Brain microvascular endothelial cell (primary cell): ENCODE measurements around the gene FNDC10.
"Not testable (repeated sequence)": the region's sequence is repeated elsewhere in the genome, so short reads cannot be mapped to it uniquely, and the experiment has no call there.

Experiments used
- DNase-seq: peaks from one replicate; pipeline ENCODE4 v3.0.0-alpha.2; 2020
- H3K27ac ChIP-seq: fragments of 250-450 bp; sonication (Bioruptor Pico); 2 replicates; pipeline ENCODE4 v1.5.1; 2020; ENCODE audit warnings: mild to moderate bottlenecking, moderate library complexity
- H3K27me3 ChIP-seq: fragments of 250-450 bp; sonication (Bioruptor Pico); replicated peaks from 2 replicates; pipeline ENCODE4 v1.5.1; 2020; ENCODE audit warnings: mild to moderate bottlenecking
- H3K36me3 ChIP-seq: fragments of 250-450 bp; sonication (Bioruptor Pico); replicated peaks from 2 replicates; pipeline ENCODE4 v1.5.1; 2020; ENCODE audit warnings: mild to moderate bottlenecking
- H3K4me3 ChIP-seq: 2 replicates; pipeline ENCODE4 v1.5.1; 2011; ENCODE audit warnings: low read depth, mild to moderate bottlenecking, control low read depth, low read length, moderate library complexity
- in situ Hi-C: cut with HindIII; loops from 2 replicates; pipeline ENCODE4 v1.10.0; 2017; ENCODE audit warnings: low sequenced_read_pairs, low pct_ligation_motif_present
- TF ChIP-seq, protein P1 (sequence below): IDR thresholded peaks from 2 replicates; pipeline ENCODE4 v1.5.1; 2011; ENCODE audit warnings: low read depth, mild to moderate bottlenecking, moderate library complexity, low read length, control low read depth, inconsistent platforms; ENCODE audit errors: missing control alignments

FNDC10 gene

GRCh38 chr1:1598720-1599029 is 1.3 kb downstream of the FNDC10 start:
- TF ChIP-seq, protein P1, sequence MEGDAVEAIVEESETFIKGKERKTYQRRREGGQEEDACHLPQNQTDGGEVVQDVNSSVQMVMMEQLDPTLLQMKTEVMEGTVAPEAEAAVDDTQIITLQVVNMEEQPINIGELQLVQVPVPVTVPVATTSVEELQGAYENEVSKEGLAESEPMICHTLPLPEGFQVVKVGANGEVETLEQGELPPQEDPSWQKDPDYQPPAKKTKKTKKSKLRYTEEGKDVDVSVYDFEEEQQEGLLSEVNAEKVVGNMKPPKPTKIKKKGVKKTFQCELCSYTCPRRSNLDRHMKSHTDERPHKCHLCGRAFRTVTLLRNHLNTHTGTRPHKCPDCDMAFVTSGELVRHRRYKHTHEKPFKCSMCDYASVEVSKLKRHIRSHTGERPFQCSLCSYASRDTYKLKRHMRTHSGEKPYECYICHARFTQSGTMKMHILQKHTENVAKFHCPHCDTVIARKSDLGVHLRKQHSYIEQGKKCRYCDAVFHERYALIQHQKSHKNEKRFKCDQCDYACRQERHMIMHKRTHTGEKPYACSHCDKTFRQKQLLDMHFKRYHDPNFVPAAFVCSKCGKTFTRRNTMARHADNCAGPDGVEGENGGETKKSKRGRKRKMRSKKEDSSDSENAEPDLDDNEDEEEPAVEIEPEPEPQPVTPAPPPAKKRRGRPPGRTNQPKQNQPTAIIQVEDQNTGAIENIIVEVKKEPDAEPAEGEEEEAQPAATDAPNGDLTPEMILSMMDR, result no peak
- in situ Hi-C loops, result no loop called here
- DNase-seq, result no peak
- no peak overlapping the region for H3K4me3 ChIP-seq
- no peak overlapping the region for H3K27ac ChIP-seq
- no peaks in the 10 kb centered on the region for H3K36me3 ChIP-seq
- H3K27me3 ChIP-seq, result peaks cover 23% of the 10 kb centered on the region

GRCh38 chr1:1598051-1598719 is 1.8 kb downstream of the FNDC10 start:
- Histone ChIP-seq H3K4me3 (no peak overlapping the region), H3K27ac (no peak overlapping the region), H3K27me3 (peaks cover 21% of the 10 kb centered on the region), H3K36me3 (no peaks in the 10 kb centered on the region)
- in situ Hi-C loops, result no loop called here
- no peak for DNase-seq
- TF ChIP-seq, protein P1, result no peak

GRCh38 chr1:1597275-1597930 is 2.5 kb downstream of the FNDC10 start:
- Histone ChIP-seq H3K4me3 (no peak overlapping the region), H3K36me3 (no peaks in the 10 kb centered on the region), H3K27me3 (peaks cover 21% of the 10 kb centered on the region), H3K27ac (no peak overlapping the region)
- in situ Hi-C loops, result no loop called here
- no peak for DNase-seq
- TF ChIP-seq, protein P1, result peak; percentile 63

DNA sequence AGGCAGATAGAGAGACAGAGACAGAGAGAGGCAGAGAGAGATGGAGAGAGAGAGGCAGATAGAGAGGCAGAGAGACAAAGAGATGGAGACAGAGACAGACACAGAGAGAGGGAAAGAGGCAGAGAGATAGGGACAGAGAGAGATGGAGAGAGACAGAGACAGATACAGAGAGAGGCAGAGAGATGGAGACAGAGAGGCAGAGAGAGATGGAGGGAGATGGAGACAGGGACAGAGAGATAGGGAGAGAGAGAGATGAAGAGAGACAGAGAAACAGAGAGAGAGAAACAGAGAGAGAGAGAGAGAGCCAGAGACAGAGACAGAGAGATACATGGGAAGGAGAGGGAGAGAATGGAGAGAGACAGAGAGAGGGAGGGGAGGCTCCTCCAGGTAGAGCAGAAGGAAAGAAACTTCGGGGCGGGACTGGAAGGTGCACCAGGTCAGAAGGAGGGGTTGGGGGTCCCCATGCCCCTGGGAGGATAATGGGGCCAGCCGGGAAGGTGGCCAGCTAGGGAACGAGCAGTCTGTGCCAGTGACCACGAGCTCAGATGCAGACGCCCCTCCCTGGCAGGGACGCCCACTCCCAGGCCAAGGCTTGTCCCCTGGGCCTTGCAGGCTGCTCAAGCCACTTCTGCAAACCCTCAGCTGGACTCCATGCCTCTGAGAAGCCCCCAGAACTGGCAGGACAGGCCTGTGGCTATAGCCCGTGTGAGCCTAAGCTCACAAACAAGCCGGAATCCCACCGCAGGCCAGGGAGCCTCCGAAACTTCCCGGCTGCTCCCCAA is 3.3 kb downstream of the FNDC10 start:
- no peak for DNase-seq
- Histone ChIP-seq H3K4me3 (no peak overlapping the region), H3K27me3 (peaks cover 19% of the 10 kb centered on the region), H3K36me3 (no peaks in the 10 kb centered on the region), H3K27ac (no peak overlapping the region)
- in situ Hi-C loops, result no loop called here
- TF ChIP-seq, protein P1, result no peak

GRCh38 chr1:1595341-1595740 is 4.6 kb downstream of the FNDC10 start:
- in situ Hi-C loops, DNase-seq, H3K4me3 ChIP-seq, H3K27ac ChIP-seq, H3K36me3 ChIP-seq: not testable (repeated sequence)
- H3K27me3 ChIP-seq, result peaks cover 14% of the 10 kb centered on the region

GRCh38 chr1:1594602-1595260 is 5.2 kb downstream of the FNDC10 start:
- H3K4me3 ChIP-seq, result no peak overlapping the region
- TF ChIP-seq, protein P1, result no peak
- in situ Hi-C loops, result no loop called here
- H3K27me3 ChIP-seq, result peaks cover 14% of the 10 kb centered on the region
- no peak for DNase-seq
- no peak overlapping the region for H3K27ac ChIP-seq
- no peaks in the 10 kb centered on the region for H3K36me3 ChIP-seq
